Measurements from ENCODE around the gene CDH1.

DNA sequence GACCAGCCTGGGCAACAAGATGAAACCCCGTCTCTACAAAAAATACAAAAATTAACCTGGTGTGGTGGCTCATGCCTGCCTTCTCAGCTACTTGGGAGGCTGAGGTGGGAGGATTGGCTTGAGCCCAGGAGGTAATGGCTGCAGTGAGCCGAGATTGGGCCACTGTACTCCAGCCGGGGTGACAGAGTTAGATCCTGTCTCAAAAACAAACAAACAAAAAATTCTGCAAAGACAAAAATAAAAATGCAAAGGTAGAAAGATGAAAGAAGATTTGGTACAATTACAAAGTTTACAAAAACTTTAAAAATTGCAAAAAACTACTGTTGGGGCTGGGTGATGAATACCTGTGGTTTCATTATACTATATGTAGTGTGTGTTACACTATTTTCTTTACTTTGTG is 5.5 kb upstream of the CDH1 start:
- TF ChIP-seq, protein P1, sequence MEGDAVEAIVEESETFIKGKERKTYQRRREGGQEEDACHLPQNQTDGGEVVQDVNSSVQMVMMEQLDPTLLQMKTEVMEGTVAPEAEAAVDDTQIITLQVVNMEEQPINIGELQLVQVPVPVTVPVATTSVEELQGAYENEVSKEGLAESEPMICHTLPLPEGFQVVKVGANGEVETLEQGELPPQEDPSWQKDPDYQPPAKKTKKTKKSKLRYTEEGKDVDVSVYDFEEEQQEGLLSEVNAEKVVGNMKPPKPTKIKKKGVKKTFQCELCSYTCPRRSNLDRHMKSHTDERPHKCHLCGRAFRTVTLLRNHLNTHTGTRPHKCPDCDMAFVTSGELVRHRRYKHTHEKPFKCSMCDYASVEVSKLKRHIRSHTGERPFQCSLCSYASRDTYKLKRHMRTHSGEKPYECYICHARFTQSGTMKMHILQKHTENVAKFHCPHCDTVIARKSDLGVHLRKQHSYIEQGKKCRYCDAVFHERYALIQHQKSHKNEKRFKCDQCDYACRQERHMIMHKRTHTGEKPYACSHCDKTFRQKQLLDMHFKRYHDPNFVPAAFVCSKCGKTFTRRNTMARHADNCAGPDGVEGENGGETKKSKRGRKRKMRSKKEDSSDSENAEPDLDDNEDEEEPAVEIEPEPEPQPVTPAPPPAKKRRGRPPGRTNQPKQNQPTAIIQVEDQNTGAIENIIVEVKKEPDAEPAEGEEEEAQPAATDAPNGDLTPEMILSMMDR (IDR thresholded peaks at IDR 0.05): no peak
- no peak for TF ChIP-seq POLR2AphosphoS5 (IDR thresholded peaks at IDR 0.05; ENCODE audit: low read depth, low read length)

Data from Panc1 (cell line).